Nephron progenitor cell (in vitro differentiated cells): ENCODE measurements around the gene BHMT.
"Not testable (repeated sequence)": the region's sequence is repeated elsewhere in the genome, so short reads cannot be mapped to it uniquely, and the experiment has no call there.

Experiments
- DNase-seq: peaks from one replicate; pipeline ENCODE4 v3.0.0; 2021
- H3K27ac Mint-ChIP-seq: 2 replicates; pipeline ENCODE4 v1.8.0; 2021; ENCODE audit warnings: mild to moderate bottlenecking, moderate library complexity, mixed read lengths
- H3K27me3 Mint-ChIP-seq: 2 replicates; pipeline ENCODE4 v1.8.0; 2021; ENCODE audit warnings: mild to moderate bottlenecking, low read depth, mixed read lengths; ENCODE audit not compliant: poor library complexity
- H3K36me3 Mint-ChIP-seq: 2 replicates; pipeline ENCODE4 v1.8.0; 2021; ENCODE audit warnings: low read depth, mixed read lengths
- H3K4me1 Mint-ChIP-seq: 2 replicates; pipeline ENCODE4 v1.8.0; 2021; ENCODE audit warnings: mixed read lengths
- H3K4me3 Mint-ChIP-seq: 2 replicates; pipeline ENCODE4 v1.8.0; 2021; ENCODE audit warnings: mild to moderate bottlenecking, moderate library complexity, mixed read lengths
- H3K9me3 Mint-ChIP-seq: 2 replicates; pipeline ENCODE4 v1.8.0; 2021; ENCODE audit warnings: mild to moderate bottlenecking, moderate library complexity, mixed read lengths
- CTCF ChIP-seq: fragments of 200-600 bp; sonication (generic); IDR thresholded peaks from 2 replicates; pipeline ENCODE4 v1.5.0; 2021; ENCODE audit warnings: antibody characterized with exemption

The BHMT gene

GRCh38 chr5:79168031-79168430 lies 56.4 kb downstream of the BHMT start:
- no peaks in the 10 kb centered on the region for H3K9me3 Mint-ChIP-seq
- no peak for DNase-seq
- peaks cover 5% of the 10 kb centered on the region for H3K4me1 Mint-ChIP-seq
- no peak for TF ChIP-seq CTCF
- peaks cover 3% of the 10 kb centered on the region for H3K27me3 Mint-ChIP-seq
- no peak overlapping the region for H3K27ac Mint-ChIP-seq
- no peak overlapping the region for H3K4me3 Mint-ChIP-seq
- H3K36me3 Mint-ChIP-seq, result no peaks in the 10 kb centered on the region

GRCh38 chr5:79170661-79171060 lies 59.1 kb downstream of the BHMT start:
- Mint-ChIP-seq H3K4me3 (no peak overlapping the region), H3K36me3 (no peaks in the 10 kb centered on the region), H3K27ac (no peak overlapping the region), H3K4me1 (peaks cover 5% of the 10 kb centered on the region), H3K9me3 (no peaks in the 10 kb centered on the region), H3K27me3 (peaks cover 4% of the 10 kb centered on the region)
- no peak for DNase-seq
- no peak for TF ChIP-seq CTCF

GRCh38 chr5:79171635-79172245 lies 60.1 kb downstream of the BHMT start:
- peaks cover 5% of the 10 kb centered on the region for H3K4me1 Mint-ChIP-seq
- no peak for DNase-seq
- H3K9me3 Mint-ChIP-seq, result no peaks in the 10 kb centered on the region
- no peak overlapping the region for H3K27ac Mint-ChIP-seq
- H3K4me3 Mint-ChIP-seq, result no peak overlapping the region
- H3K27me3 Mint-ChIP-seq, result peaks cover 8% of the 10 kb centered on the region
- no peak for TF ChIP-seq CTCF
- H3K36me3 Mint-ChIP-seq, result no peaks in the 10 kb centered on the region

GRCh38 chr5:79172269-79172668 lies 60.7 kb downstream of the BHMT start:
- no peak for DNase-seq
- Mint-ChIP-seq H3K36me3 (no peaks in the 10 kb centered on the region), H3K27me3 (peaks cover 8% of the 10 kb centered on the region), H3K27ac (no peak overlapping the region), H3K9me3 (no peaks in the 10 kb centered on the region), H3K4me3 (no peak overlapping the region), H3K4me1 (peaks cover 5% of the 10 kb centered on the region)
- no peak for TF ChIP-seq CTCF

- Mint-ChIP-seq H3K4me1 (peaks cover 5% of the 10 kb centered on the region), H3K27me3 (peaks cover 8% of the 10 kb centered on the region), H3K9me3 (no peaks in the 10 kb centered on the region), H3K4me3 (no peak overlapping the region), H3K27ac (no peak overlapping the region), H3K36me3 (no peaks in the 10 kb centered on the region)
- DNase-seq, result no peak
- TF ChIP-seq CTCF, result no peak
These were observed 62.0 kb downstream of the BHMT start for GRCh38 chr5:79173626-79174025.

GRCh38 chr5:79180449-79180848 lies 68.8 kb downstream of the BHMT start:
- not testable (repeated sequence) for H3K27me3 Mint-ChIP-seq, DNase-seq, H3K27ac Mint-ChIP-seq, H3K36me3 Mint-ChIP-seq, H3K4me1 Mint-ChIP-seq, H3K4me3 Mint-ChIP-seq, H3K9me3 Mint-ChIP-seq
